GM12801 (cell line): ENCODE data around the gene MYO18A.

Experiments used
- TF ChIP-seq, protein P1 (sequence below): IDR thresholded peaks from one replicate; pipeline ENCODE4 v1.5.1; 2011; ENCODE audit warnings: control low read depth; ENCODE audit not compliant: insufficient read length; ENCODE audit errors: extremely low read depth

Gene MYO18A

GRCh38 chr17:29079433-29079832 lies 100.8 kb downstream of the MYO18A start:
- TF ChIP-seq, protein P1, sequence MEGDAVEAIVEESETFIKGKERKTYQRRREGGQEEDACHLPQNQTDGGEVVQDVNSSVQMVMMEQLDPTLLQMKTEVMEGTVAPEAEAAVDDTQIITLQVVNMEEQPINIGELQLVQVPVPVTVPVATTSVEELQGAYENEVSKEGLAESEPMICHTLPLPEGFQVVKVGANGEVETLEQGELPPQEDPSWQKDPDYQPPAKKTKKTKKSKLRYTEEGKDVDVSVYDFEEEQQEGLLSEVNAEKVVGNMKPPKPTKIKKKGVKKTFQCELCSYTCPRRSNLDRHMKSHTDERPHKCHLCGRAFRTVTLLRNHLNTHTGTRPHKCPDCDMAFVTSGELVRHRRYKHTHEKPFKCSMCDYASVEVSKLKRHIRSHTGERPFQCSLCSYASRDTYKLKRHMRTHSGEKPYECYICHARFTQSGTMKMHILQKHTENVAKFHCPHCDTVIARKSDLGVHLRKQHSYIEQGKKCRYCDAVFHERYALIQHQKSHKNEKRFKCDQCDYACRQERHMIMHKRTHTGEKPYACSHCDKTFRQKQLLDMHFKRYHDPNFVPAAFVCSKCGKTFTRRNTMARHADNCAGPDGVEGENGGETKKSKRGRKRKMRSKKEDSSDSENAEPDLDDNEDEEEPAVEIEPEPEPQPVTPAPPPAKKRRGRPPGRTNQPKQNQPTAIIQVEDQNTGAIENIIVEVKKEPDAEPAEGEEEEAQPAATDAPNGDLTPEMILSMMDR, result no peak

GRCh38 chr17:29078183-29079045 lies 101.8 kb downstream of the MYO18A start:
- TF ChIP-seq, protein P1, result no peak

- TF ChIP-seq, protein P1, result no peak
Observed at GRCh38 chr17:29077320-29077719, 102.9 kb downstream of the MYO18A start.

GRCh38 chr17:29076722-29077121 lies 103.5 kb downstream of the MYO18A start:
- TF ChIP-seq, protein P1, result no peak

DNA sequence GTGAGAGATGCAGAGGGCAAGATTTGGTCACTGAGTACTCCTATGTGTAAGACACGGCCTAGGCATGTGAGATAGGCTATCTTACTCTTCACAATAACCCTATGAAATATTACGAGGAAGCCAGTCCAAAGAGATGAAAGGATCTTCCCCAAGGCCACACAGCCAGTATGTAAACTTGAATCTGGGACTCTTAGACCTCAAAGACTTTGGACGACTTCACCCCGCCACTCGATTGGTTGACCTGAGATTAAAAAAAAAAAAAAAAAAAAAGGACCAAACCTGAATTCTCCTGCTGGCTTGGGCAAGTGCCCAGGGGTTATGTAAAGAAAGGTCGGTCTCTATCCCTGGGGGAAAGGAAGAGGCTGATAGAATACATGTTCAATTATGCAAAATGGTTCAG lies 104.1 kb downstream of the MYO18A start:
- TF ChIP-seq, protein P1, result no peak

DNA sequence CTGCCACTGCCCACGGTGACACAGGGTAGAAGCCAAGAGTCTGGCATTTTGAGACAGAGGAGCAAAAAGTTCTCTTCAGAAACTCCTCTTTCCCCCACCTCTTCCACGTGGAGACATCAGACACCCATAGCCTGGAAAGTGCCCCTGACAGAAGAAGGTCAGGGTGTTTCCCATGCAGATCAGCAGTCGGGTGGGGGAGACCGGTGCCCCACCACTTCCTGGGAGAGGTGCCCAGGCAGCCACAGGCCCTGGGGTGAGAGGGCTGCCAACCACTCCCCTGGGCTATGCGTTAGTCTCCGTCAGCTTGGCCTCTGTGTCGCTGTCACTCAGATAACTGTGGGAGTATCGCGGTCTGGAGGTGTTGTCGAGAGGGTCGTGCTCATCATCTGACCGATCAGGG lies 105.7 kb downstream of the MYO18A start:
- TF ChIP-seq, protein P1, result no peak

- TF ChIP-seq, protein P1, result no peak
Observed at GRCh38 chr17:29073520-29073919, 106.7 kb downstream of the MYO18A start.
